RWPE2 (cell line): ENCODE results near the gene TYMP.

Source experiments
- ATAC-seq: fragments of 200-7000 bp; cut with Tn5 transposase; 3 replicates; pipeline ENCODE4 v1.9.1; 2021; ENCODE audit warnings: low read depth
- DNase-seq: peaks from one replicate; pipeline ENCODE4 v3.0.0-alpha.2; 2020; ENCODE audit warnings: low spot score
- H3K27ac ChIP-seq: fragments of 450-650 bp; 2 replicates; pipeline ENCODE4 v1.5.1; 2017; ENCODE audit warnings: mild to moderate bottlenecking; ENCODE audit not compliant: poor library complexity, severe bottlenecking
- H3K27me3 ChIP-seq: fragments of 250-450 bp; sonication (Bioruptor Pico); 2 replicates; pipeline ENCODE4 v1.5.1; 2021; ENCODE audit warnings: mild to moderate bottlenecking, moderate library complexity; ENCODE audit not compliant: insufficient read depth, poor library complexity, severe bottlenecking
- H3K36me3 ChIP-seq: fragments of 250-450 bp; sonication (Bioruptor Pico); 2 replicates; pipeline ENCODE4 v1.5.1; 2020; ENCODE audit warnings: low read depth, mild to moderate bottlenecking, moderate library complexity
- H3K4me1 ChIP-seq: fragments of 250-450 bp; sonication (Bioruptor Pico); 2 replicates; pipeline ENCODE4 v1.5.1; 2021; ENCODE audit warnings: mild to moderate bottlenecking, moderate library complexity; ENCODE audit not compliant: insufficient read depth, poor library complexity, severe bottlenecking
- H3K4me3 ChIP-seq: fragments of 250-450 bp; sonication (Bioruptor Pico); 2 replicates; pipeline ENCODE4 v1.5.1; 2021; ENCODE audit warnings: mild to moderate bottlenecking, moderate library complexity; ENCODE audit not compliant: severe bottlenecking
- H3K9me3 ChIP-seq: fragments of 250-450 bp; sonication (Bioruptor Pico); 2 replicates; pipeline ENCODE4 v1.5.1; 2021; ENCODE audit warnings: mild to moderate bottlenecking, moderate library complexity; ENCODE audit not compliant: severe bottlenecking
- CTCF ChIP-seq: fragments of 450-650 bp; IDR thresholded peaks from one replicate; pipeline ENCODE4 v1.5.1; 2017; ENCODE audit warnings: mild to moderate bottlenecking, moderate library complexity; ENCODE audit not compliant: poor library complexity, severe bottlenecking

Gene TYMP

DNA sequence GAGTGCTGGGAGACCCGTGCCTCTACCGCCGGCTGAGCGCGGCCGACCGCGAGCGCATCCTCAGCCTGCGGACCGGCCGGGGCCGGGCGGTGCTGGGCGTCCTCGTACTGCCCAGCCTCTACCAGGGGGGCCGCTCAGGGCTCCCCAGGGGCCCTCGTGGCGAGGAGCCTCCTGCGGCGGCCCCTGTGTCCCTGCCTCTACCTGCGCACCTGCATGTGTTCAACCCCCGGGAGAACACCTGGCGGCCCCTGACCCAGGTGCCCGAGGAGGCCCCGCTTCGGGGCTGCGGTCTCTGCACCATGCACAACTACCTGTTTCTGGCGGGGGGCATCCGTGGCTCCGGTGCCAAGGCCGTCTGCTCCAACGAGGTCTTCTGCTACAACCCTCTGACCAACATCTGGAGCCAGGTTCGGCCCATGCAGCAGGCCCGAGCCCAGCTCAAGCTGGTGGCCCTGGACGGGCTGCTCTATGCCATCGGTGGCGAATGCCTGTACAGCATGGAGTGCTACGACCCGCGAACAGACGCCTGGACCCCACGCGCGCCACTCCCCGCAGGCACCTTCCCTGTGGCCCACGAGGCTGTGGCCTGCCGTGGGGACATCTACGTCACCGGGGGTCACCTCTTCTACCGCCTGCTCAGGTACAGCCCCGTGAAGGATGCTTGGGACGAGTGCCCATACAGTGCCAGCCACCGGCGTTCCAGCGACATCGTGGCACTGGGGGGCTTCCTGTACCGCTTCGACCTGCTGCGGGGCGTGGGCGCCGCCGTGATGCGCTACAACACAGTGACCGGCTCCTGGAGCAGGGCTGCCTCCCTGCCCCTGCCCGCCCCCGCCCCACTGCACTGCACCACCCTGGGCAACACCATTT, 19.3 kb upstream of the TYMP start:
- H3K4me1 ChIP-seq = peaks cover 6% of the 10 kb centered on the region
- no peaks in the 10 kb centered on the region for H3K27me3 ChIP-seq
- no peaks in the 10 kb centered on the region for H3K9me3 ChIP-seq
- H3K27ac ChIP-seq = no peak overlapping the region
- ATAC-seq = no peak
- TF ChIP-seq CTCF = no peak
- no peak for DNase-seq
- no peaks in the 10 kb centered on the region for H3K36me3 ChIP-seq
- H3K4me3 ChIP-seq = no peak overlapping the region

DNA sequence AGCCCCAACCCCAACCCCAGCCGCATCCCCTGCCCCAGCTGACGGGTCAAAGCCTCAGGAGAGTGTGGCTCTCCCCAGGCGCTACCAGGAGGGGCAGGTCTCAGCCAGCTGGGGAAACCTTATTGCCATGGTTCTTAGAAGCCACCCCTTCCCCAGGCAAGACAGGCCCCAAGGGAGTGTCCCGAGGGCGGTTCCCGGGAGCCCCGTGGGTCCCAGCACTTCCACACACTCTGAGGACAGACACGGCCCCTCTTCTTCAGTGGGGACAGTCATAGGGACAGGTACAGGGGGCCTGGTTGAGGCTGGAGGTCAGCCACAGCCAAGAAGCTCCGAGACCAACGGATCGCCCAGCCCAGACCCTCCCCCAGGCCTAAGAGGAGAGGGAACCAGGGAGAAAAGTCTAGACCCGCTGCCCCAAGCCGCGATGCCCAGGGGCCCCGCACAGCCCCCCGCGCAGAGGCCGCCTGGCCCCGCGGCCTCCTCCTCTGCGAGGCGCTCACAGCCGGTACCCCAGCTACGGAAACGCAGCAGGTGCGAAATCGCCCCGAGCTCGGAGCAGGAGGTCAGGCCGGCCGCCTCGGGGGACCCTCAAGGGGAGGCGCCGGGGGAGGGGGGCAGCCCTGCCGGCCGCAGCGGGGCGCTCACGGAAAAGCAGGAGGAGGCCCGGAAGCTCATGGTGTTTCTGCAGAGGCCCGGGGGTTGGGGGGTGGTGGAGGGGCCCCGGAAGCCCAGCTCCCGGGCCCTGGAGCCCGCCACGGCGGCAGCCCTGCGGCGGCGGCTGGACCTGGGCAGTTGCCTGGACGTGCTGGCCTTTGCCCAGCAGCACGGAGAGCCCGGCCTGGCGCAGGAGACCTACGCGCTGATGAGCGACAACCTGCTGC, 18.5 kb upstream of the TYMP start:
- Histone ChIP-seq H3K4me1 (peaks cover 6% of the 10 kb centered on the region), H3K4me3 (no peak overlapping the region), H3K27me3 (no peaks in the 10 kb centered on the region), H3K36me3 (no peaks in the 10 kb centered on the region), H3K27ac (no peak overlapping the region), H3K9me3 (no peaks in the 10 kb centered on the region)
- no peak for DNase-seq
- ATAC-seq = no peak
- no peak for TF ChIP-seq CTCF

- TF ChIP-seq CTCF = no peak
- Histone ChIP-seq H3K27ac (no peak overlapping the region), H3K9me3 (no peaks in the 10 kb centered on the region), H3K4me1 (peaks cover 7% of the 10 kb centered on the region), H3K27me3 (no peaks in the 10 kb centered on the region), H3K4me3 (no peak overlapping the region), H3K36me3 (no peaks in the 10 kb centered on the region)
- no peak for ATAC-seq
- no peak for DNase-seq
Measured at GRCh38 chr22:50547263-50547985, 17.6 kb upstream of the TYMP start.

GRCh38 chr22:50546326-50547262, 16.8 kb upstream of the TYMP start:
- no peaks in the 10 kb centered on the region for H3K27me3 ChIP-seq
- H3K4me1 ChIP-seq = peaks cover 14% of the 10 kb centered on the region
- H3K9me3 ChIP-seq = no peaks in the 10 kb centered on the region
- no peak for DNase-seq
- no peak overlapping the region for H3K27ac ChIP-seq
- TF ChIP-seq CTCF = no peak
- no peak for ATAC-seq
- no peak overlapping the region for H3K4me3 ChIP-seq
- no peaks in the 10 kb centered on the region for H3K36me3 ChIP-seq
